K562 (cell line): ENCODE data around the gene AHNAK. TPM values are rescaled to one million over a fixed set of nuclear protein-coding genes. Genes with fewer than 3 reads are reported as not detected.
A peak's percentile ranks its signal among the peaks of the same experiment; 100 is the strongest.

Experiments
- CEBPZ ChIP-seq: fragments of 150-350 bp; IDR thresholded peaks from 2 replicates; pipeline ENCODE4 v1.6.1; 2014; ENCODE audit warnings: low read depth, mild to moderate bottlenecking, low read length, borderline replicate concordance
- ESRRB ChIP-seq: fragments of 250-450 bp; sonication (Bioruptor Pico); IDR thresholded peaks from 2 replicates; pipeline ENCODE4 v1.5.0; 2020; ENCODE audit warnings: mild to moderate bottlenecking, moderate library complexity, borderline replicate concordance
- EZH2 ChIP-seq: IDR thresholded peaks from 2 replicates; pipeline ENCODE4 v1.6.1; 2012; ENCODE audit warnings: low read depth, mild to moderate bottlenecking, inconsistent platforms, low read length, borderline replicate concordance
- FOXA1 ChIP-seq: fragments of 450-650 bp; IDR thresholded peaks from 2 replicates; pipeline ENCODE4 v1.6.1; 2016; ENCODE audit warnings: mild to moderate bottlenecking, borderline replicate concordance
- FOXA3 ChIP-seq, 2 experiments: fragments of 450-650 bp in 1 of 2; sonication (generic) in 1 of 2; formaldehyde crosslinking; IDR thresholded peaks in 1 of 2; conservative IDR thresholded peaks in 1 of 2; 2 replicates each; pipeline versions ENCODE4 v1.4.0 to v1.8.0; 2020 to 2022; ENCODE audit warnings: mild to moderate bottlenecking in 2 of 2, missing genetic modification reagents in 1 of 2
- ILF3 ChIP-seq: fragments of 450-650 bp; IDR thresholded peaks from 2 replicates; pipeline ENCODE4 v1.6.1; 2018; ENCODE audit warnings: antibody characterized with exemption, mild to moderate bottlenecking, moderate library complexity, borderline replicate concordance
- JUND ChIP-seq, 2 experiments: IDR thresholded peaks; 2 replicates in 1 of 2; 3 replicates in 1 of 2; pipeline ENCODE4 v1.6.1; 2011; ENCODE audit warnings: borderline replicate concordance in 2 of 2, low read depth in 2 of 2, low read length in 2 of 2, improper control_type of control experiment in 1 of 2, missing biosample characterization in 1 of 2, missing genetic modification characterization in 1 of 2, missing genetic modification reagents in 1 of 2
- NCOA6 ChIP-seq: fragments of 450-650 bp; IDR thresholded peaks from 2 replicates; pipeline ENCODE4 v1.6.1; 2017; ENCODE audit warnings: mild to moderate bottlenecking
- PCBP2 ChIP-seq: fragments of 200-400 bp; formaldehyde crosslinking; IDR thresholded peaks from 2 replicates; pipeline ENCODE4 v1.6.1; 2018; ENCODE audit warnings: low read length, low read depth, mild to moderate bottlenecking, moderate library complexity; ENCODE audit not compliant: poor library complexity, severe bottlenecking
- PHF8 ChIP-seq: fragments of 200-600 bp; sonication (generic); IDR thresholded peaks from 2 replicates; pipeline ENCODE4 v1.6.1; 2012; ENCODE audit warnings: mixed run types, mild to moderate bottlenecking, inconsistent platforms, low read length, moderate library complexity, borderline replicate concordance
- POLR2AphosphoS2 ChIP-seq: IDR thresholded peaks from 2 replicates; pipeline ENCODE4 v1.6.1; 2012; ENCODE audit warnings: low read length, improper control_type of control experiment
- PTTG1 ChIP-seq: fragments of 450-650 bp; IDR thresholded peaks from 2 replicates; pipeline ENCODE4 v1.6.1; 2016; ENCODE audit warnings: low read depth, mild to moderate bottlenecking, missing genetic modification characterization, missing compliant biosample characterization
- SMARCA5 ChIP-seq: fragments of 450-650 bp; IDR thresholded peaks from 2 replicates; pipeline ENCODE4 v1.6.1; 2016
- ZFP91 ChIP-seq: sonication (generic); formaldehyde crosslinking; IDR thresholded peaks from 2 replicates; pipeline ENCODE4 v1.8.0; 2022; ENCODE audit warnings: mild to moderate bottlenecking, missing genetic modification reagents
- ZNF75A ChIP-seq: fragments of 450-650 bp; formaldehyde crosslinking; IDR thresholded peaks from 2 replicates; pipeline ENCODE4 v1.4.0; 2020; ENCODE audit warnings: mild to moderate bottlenecking
- ZSCAN29 ChIP-seq: fragments of 450-650 bp; IDR thresholded peaks from 2 replicates; pipeline ENCODE4 v1.6.1; 2017
- polyA plus RNA-seq, 8 experiments: library from polyadenylated mRNA; depleted of rRNA in 4 of 8; stranded (reverse) in 5 of 8; unstranded in 3 of 8; fragments of >200 nt; fragmentation: Nextera tagmentation in 2 of 8; fragmentation: Illumina TruSeq in 1 of 8; extraction: Ambion mirVana in 2 of 8; extraction: Trizol in 1 of 8; gene quantifications; 2 replicates each; pipeline versions ENCODE4 v1.2.1 to v1.2.3, GENCODE V29; 2011 to 2014; ENCODE audit warnings: inconsistent platforms in 1 of 8, missing spikeins in 1 of 8
- total RNA-seq, 7 experiments: library from RNA; depleted of rRNA in 6 of 7; stranded (reverse); fragments of >200 nt in 6 of 7; fragmentation: Illumina TruSeq in 2 of 7; extraction: Trizol in 2 of 7; gene quantifications; 2 replicates each; pipeline versions ENCODE4 v1.2.1 to v1.2.3, GENCODE V29; 2011 to 2021; ENCODE audit warnings: low replicate concordance in 1 of 7
- TF ChIP-seq, protein P1 (sequence below): fragments of 200-800 bp; sonication (Bioruptor generic); IDR thresholded peaks from 2 replicates; pipeline ENCODE4 v1.6.1; 2016; ENCODE audit warnings: missing genetic modification characterization, missing compliant biosample characterization

Gene AHNAK
- total and polyA plus RNA-seq, 9 of the 15 experiments (the other 6 are each of a cell fraction or from before 2014, with no cell fraction given): 1.5 to 89.7 (median 45.0) TPM

GRCh38 chr11:62472063-62472884, 74.3 kb downstream of the AHNAK start (continued):
- TF ChIP-seq CEBPZ (no peak), PTTG1 (tag) (no peak), ZFP91 (no peak), FOXA3 (CRISPR knock-in tag; conservative IDR thresholded peaks at IDR 0.05 in 1 of 2, IDR thresholded peaks at IDR 0.05 in 1 of 2) (peak in 1 of 2 experiments; percentile 71; a peak in 1 of 4 replicates), PHF8 (no peak), NCOA6 (no peak), JUND (IDR thresholded peaks at IDR 0.05; ENCODE audit: borderline replicate concordance, low read depth, low read length) (peak; percentile 90), JUND (tag; IDR thresholded peaks at IDR 0.05; ENCODE audit: borderline replicate concordance, low read depth, low read length) (peak; percentile 93), ZSCAN29 (no peak), FOXA1 (no peak), SMARCA5 (no peak), ZNF75A (no peak), EZH2 (no peak), ILF3 (no peak), POLR2AphosphoS2 (no peak), ESRRB (CRISPR knock-in tag) (no peak), PCBP2 (no peak)
- TF ChIP-seq, protein P1, sequence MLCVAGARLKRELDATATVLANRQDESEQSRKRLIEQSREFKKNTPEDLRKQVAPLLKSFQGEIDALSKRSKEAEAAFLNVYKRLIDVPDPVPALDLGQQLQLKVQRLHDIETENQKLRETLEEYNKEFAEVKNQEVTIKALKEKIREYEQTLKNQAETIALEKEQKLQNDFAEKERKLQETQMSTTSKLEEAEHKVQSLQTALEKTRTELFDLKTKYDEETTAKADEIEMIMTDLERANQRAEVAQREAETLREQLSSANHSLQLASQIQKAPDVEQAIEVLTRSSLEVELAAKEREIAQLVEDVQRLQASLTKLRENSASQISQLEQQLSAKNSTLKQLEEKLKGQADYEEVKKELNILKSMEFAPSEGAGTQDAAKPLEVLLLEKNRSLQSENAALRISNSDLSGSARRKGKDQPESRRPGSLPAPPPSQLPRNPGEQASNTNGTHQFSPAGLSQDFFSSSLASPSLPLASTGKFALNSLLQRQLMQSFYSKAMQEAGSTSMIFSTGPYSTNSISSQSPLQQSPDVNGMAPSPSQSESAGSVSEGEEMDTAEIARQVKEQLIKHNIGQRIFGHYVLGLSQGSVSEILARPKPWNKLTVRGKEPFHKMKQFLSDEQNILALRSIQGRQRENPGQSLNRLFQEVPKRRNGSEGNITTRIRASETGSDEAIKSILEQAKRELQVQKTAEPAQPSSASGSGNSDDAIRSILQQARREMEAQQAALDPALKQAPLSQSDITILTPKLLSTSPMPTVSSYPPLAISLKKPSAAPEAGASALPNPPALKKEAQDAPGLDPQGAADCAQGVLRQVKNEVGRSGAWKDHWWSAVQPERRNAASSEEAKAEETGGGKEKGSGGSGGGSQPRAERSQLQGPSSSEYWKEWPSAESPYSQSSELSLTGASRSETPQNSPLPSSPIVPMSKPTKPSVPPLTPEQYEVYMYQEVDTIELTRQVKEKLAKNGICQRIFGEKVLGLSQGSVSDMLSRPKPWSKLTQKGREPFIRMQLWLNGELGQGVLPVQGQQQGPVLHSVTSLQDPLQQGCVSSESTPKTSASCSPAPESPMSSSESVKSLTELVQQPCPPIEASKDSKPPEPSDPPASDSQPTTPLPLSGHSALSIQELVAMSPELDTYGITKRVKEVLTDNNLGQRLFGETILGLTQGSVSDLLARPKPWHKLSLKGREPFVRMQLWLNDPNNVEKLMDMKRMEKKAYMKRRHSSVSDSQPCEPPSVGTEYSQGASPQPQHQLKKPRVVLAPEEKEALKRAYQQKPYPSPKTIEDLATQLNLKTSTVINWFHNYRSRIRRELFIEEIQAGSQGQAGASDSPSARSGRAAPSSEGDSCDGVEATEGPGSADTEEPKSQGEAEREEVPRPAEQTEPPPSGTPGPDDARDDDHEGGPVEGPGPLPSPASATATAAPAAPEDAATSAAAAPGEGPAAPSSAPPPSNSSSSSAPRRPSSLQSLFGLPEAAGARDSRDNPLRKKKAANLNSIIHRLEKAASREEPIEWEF (CRISPR knock-in tag): no peak
